Stimulated activated CD8-positive, alpha-beta memory T cell treated with anti-CD3 and anti-CD28 coated beads, Interleukin-15, amount 100 ng/mL, for 24 hours (primary cell): ENCODE results near the gene PRAMEF1.
"Not testable (repeated sequence)": the region's sequence is repeated elsewhere in the genome, so short reads cannot be mapped to it uniquely, and the experiment has no call there.

Experiments
- DNase-seq: peaks from one replicate; pipeline ENCODE4 v3.0.0-alpha.2; 2020; ENCODE audit warnings: low read depth

The PRAMEF1 gene

GRCh38 chr1:12791097-12791496 is at the start of gene PRAMEF1:
PRAMEF1 (plus strand) TSS chr1:12791397; CDS start chr1:12793228, 1,831 bp downstream.
- not testable (repeated sequence) for DNase-seq

GRCh38 chr1:12741946-12742345 is 49.3 kb upstream of the PRAMEF1 start:
- no peak for DNase-seq

DNA sequence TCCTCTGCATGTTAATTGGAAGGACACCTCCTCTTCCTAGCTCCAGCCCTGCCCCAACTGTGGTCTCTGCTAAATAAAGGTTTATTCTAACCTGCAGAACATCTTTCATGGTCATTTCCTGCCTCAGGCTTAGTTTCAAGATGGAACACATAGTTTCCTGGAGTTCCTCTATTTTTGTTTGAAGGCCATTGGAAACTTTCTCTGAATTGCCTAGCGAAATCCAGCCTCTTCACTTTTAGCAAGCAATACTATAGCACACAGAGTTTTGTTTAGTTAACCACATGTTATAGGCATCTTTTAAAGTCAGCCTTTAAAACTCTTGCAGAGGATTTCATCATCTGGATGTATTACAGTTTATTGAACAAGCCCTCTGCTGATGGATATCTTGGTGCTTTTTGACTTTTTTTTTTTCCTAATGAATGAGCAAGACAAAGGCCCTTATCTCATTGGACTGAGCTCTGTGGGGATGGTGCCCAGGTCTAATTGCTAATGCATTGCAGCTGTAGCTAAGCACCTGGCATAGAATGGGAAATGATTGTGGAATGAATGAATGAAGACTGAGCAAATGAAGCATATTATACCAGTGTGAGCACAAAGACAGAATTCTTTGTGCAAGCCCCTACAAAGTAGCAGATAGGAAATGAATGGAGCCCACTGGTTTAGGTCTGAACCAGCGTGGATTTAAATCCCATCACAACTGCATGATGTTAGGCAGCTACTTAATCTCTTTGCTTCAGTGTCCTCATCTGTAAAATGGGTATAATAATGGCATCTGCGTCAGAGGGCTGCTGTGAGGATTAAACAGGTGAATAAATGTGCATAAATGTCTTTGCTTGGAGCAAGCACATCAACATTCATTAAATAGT is 45.8 kb upstream of the PRAMEF1 start:
- DNase-seq, result no peak

GRCh38 chr1:12745992-12746323 is 45.2 kb upstream of the PRAMEF1 start, which contains the start of gene CFAP107:
CFAP107 (plus strand) TSS chr1:12746200; CDS start chr1:12746431, 231 bp downstream.
- DNase-seq, result no peak

GRCh38 chr1:12748778-12749355 is 42.3 kb upstream of the PRAMEF1 start:
- no peak for DNase-seq

GRCh38 chr1:12754738-12755137 is 36.5 kb upstream of the PRAMEF1 start:
- no peak for DNase-seq

- no peak for DNase-seq
Observed at GRCh38 chr1:12756273-12756672, 34.9 kb upstream of the PRAMEF1 start.

GRCh38 chr1:12756768-12757413 is 34.3 kb upstream of the PRAMEF1 start:
- DNase-seq, result no peak

DNA sequence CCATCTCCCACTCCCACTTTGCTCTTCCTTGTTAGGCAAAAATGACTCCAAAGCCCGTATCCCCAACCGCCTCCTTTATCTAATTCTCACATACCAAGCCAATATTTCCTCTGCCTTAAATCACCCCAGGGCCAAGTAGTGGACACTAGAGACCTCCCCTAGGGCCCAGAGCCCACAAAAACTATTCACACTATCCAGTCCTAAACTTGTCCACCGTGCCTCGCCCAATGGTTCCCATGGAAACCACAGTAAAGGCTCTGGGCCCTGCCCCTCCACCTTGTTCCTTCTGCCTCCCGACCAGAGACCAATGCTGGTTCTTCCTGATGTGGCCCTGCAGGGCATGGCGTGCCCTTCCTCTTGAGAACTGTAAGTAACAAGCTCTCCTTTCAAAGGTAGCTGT is 33.4 kb upstream of the PRAMEF1 start:
- DNase-seq, result no peak

GRCh38 chr1:12760256-12760795 is 30.9 kb upstream of the PRAMEF1 start:
- DNase-seq, result no peak

DNA sequence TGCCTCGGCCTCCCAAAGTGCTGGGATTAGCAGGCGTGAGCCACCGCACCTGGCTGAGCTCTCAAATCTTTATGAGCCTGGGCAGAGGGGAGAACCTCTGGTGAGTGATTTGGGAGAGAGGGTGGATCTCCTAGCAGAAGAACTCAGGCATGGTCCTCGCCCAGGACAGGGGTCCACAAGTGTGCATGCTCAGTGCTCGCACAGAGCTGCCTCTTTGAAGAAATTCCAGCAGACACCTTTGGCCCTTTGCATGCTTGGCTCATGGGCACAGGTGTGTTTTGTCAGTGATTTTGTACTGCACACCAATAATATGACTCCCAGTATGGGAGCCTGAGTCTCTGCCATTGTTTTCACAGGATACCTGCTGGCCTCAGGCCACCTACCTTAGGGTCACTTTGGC is 29.4 kb upstream of the PRAMEF1 start:
- no peak for DNase-seq

GRCh38 chr1:12762766-12763165 is 28.4 kb upstream of the PRAMEF1 start:
- DNase-seq, result no peak

- DNase-seq, result no peak
Observed at GRCh38 chr1:12763479-12763878, 27.7 kb upstream of the PRAMEF1 start.

DNA sequence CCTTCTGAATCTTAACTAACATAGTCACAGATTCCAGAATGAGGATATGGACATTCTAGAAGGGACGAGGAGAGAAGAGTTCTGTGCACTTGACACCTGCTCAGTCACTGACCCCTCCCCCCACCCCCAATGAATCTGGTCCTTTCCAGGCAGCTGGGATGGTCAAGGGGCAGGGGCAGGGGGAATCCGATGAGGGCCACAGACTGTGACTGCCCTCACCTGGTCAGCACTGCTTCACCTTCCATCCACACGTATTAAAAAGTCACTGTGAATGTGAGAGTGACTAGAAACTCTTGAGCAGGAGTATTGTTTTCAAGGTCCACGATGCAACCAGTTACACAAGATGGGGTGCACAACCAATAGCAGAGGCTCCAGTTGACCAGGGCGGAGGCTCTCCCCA is 27.2 kb upstream of the PRAMEF1 start:
- no peak for DNase-seq

GRCh38 chr1:12769031-12769430 is 22.2 kb upstream of the PRAMEF1 start:
- DNase-seq, result no peak

- no peak for DNase-seq
Observed at GRCh38 chr1:12769976-12770505, 21.2 kb upstream of the PRAMEF1 start.

GRCh38 chr1:12770620-12771019 is 20.6 kb upstream of the PRAMEF1 start:
- DNase-seq, result no peak

GRCh38 chr1:12771186-12771585 is 20.0 kb upstream of the PRAMEF1 start:
- DNase-seq, result no peak

DNA sequence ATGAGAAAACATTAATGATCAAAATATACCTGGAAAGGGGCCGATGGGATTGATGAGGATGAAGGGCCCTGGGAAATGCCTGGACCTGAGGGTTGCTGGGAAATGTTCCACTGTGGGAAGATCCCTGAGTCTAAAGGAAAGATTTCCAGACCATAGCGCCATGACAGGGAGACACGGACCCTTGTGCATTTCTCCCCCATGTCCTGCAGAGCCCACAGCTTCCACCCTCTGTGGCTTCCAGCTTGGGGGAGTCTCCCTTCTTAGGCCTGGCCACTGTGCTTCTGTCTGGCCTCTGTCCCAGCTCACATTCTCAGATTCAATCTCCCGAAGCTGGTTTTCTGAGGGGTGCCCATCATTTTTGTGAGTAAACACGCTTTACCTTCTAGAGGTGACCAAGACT is 18.7 kb upstream of the PRAMEF1 start:
- no peak for DNase-seq

- DNase-seq, result no peak
Observed at GRCh38 chr1:12773438-12773837, 17.8 kb upstream of the PRAMEF1 start, which contains the start of gene PRAMEF12. PRAMEF12 (plus strand) TSS chr1:12773738; CDS start chr1:12774868, 1,130 bp downstream.

DNA sequence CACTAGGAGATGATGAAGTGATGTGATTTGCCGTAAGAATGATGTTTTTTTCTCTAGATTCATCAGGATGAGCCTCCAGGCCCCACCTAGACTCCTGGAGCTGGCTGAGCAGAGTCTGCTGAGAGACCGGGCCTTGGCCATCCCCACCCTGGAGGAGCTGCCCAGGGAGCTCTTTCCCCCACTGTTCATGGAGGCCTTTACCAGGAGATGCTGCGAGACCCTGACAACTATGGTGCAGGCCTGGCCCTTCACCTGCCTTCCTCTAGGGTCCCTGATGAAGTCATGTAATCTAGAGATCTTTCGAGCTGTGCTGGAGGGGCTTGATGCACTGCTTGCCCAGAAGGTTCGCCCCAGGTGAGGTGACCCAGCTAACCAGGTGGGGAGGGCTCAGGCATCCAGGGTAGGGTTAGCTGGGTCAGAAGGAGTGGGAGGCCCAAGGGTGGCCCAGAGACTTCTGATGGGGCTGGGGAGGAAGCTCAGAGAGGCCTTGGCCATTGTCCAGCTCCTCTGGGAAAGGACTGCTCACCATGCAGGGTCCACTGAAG is 16.3 kb upstream of the PRAMEF1 start:
- DNase-seq, result no peak

DNA sequence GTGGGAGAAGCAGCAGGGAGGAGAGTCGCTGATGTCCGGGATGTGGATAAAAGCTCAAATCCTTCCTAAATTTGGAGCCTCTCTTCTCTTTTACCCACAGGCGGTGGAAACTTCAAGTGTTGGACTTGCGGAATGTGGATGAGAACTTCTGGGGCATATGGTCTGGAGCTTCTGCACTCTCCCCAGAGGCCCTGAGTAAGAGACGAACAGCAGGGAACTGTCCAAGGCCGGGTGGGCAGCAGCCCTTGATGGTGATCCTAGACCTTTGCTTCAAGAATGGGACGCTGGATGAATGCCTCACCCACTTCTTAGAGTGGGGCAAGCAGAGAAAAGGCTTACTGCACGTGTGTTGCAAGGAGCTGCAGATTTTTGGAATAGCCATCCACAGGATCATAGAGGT is 15.8 kb upstream of the PRAMEF1 start:
- no peak for DNase-seq
